HG02852 (cell line): Measurements from ENCODE around the gene GNPDA1.
A peak's percentile ranks its signal among the peaks of the same experiment; 100 is the strongest.
"Not testable (repeated sequence)": the region's sequence is repeated elsewhere in the genome, so short reads cannot be mapped to it uniquely, and the experiment has no call there.

Experiments used
- ATAC-seq: cut with Tn5 transposase; IDR thresholded peaks from one replicate; pipeline ENCODE4 v1.9.1; 2021; ENCODE audit warnings: mild to moderate bottlenecking, moderate library complexity; ENCODE audit not compliant: unreplicated experiment

Gene GNPDA1

GRCh38 chr5:142012792-142013388 is at the start of gene GNPDA1:
TSS of gene GNPDA1 (minus strand) at chr5:142013027. CDS start at chr5:142012035, 992 bp downstream.
- ATAC-seq: peak; percentile 75

GRCh38 chr5:142059304-142059940 is 46.6 kb upstream of the GNPDA1 start:
- no peak for ATAC-seq

GRCh38 chr5:142057697-142058056 is 44.9 kb upstream of the GNPDA1 start:
- ATAC-seq: no peak

GRCh38 chr5:142056816-142057696 is 44.2 kb upstream of the GNPDA1 start:
- no peak for ATAC-seq

- ATAC-seq: no peak
These were observed 42.5 kb upstream of the GNPDA1 start for GRCh38 chr5:142055301-142055700.

- ATAC-seq: no peak
These were observed 40.8 kb upstream of the GNPDA1 start for GRCh38 chr5:142053426-142054151.

- not testable (repeated sequence) for ATAC-seq
These were observed 39.2 kb upstream of the GNPDA1 start for GRCh38 chr5:142052026-142052425.

- ATAC-seq: no peak
These were observed 35.4 kb upstream of the GNPDA1 start for GRCh38 chr5:142048272-142048671.

- ATAC-seq: no peak
These were observed 33.4 kb upstream of the GNPDA1 start for GRCh38 chr5:142046191-142046590.

- not testable (repeated sequence) for ATAC-seq
These were observed 28.1 kb upstream of the GNPDA1 start for GRCh38 chr5:142040881-142041280.

- ATAC-seq: no peak
These were observed 27.5 kb upstream of the GNPDA1 start for GRCh38 chr5:142040285-142040684.

GRCh38 chr5:142038735-142039134 is 25.9 kb upstream of the GNPDA1 start:
- ATAC-seq: no peak

GRCh38 chr5:142037599-142037998 is 24.8 kb upstream of the GNPDA1 start:
- ATAC-seq: not testable (repeated sequence)

- no peak for ATAC-seq
These were observed 24.1 kb upstream of the GNPDA1 start for GRCh38 chr5:142036918-142037317.

- ATAC-seq: no peak
These were observed 22.2 kb upstream of the GNPDA1 start for GRCh38 chr5:142034994-142035393.

GRCh38 chr5:142033632-142034567 is 21.1 kb upstream of the GNPDA1 start:
- not testable (repeated sequence) for ATAC-seq

GRCh38 chr5:142032747-142033631 is 20.2 kb upstream of the GNPDA1 start:
- ATAC-seq: no peak

GRCh38 chr5:142032150-142032549 is 19.3 kb upstream of the GNPDA1 start:
- ATAC-seq: no peak

GRCh38 chr5:142025637-142026036 is 12.8 kb upstream of the GNPDA1 start:
- ATAC-seq: no peak
